GM06990 (cell line): ENCODE results near the gene ARHGAP24.
A peak's percentile ranks its signal among the peaks of the same experiment; 100 is the strongest.
"Not testable (repeated sequence)": the region's sequence is repeated elsewhere in the genome, so short reads cannot be mapped to it uniquely, and the experiment has no call there.

Experiments
- DNase-seq: peaks from one replicate; pipeline ENCODE4 v3.0.0-alpha.2; 2011; ENCODE audit not compliant: insufficient read length; ENCODE audit errors: extremely low read depth
- H3K27me3 ChIP-seq: replicated peaks from 2 replicates; pipeline ENCODE4 v1.6.0; 2011; ENCODE audit warnings: low read length; ENCODE audit not compliant: control insufficient read depth, insufficient read depth
- H3K36me3 ChIP-seq: 2 replicates; pipeline ENCODE4 v1.5.1; 2011; ENCODE audit warnings: low read length; ENCODE audit not compliant: control insufficient read depth, insufficient read depth
- H3K4me3 ChIP-seq: replicated peaks from 2 replicates; pipeline ENCODE4 v1.5.1; 2011; ENCODE audit warnings: low read depth, mild to moderate bottlenecking, control low read depth, low read length
- CTCF ChIP-seq: IDR thresholded peaks from 2 replicates; pipeline ENCODE4 v1.5.1; 2011; ENCODE audit warnings: low read length, control low read depth, mild to moderate bottlenecking, inconsistent platforms; ENCODE audit not compliant: insufficient read depth, poor library complexity, severe bottlenecking

ARHGAP24 gene

GRCh38 chr4:85650908-85651307, 176.0 kb downstream of the ARHGAP24 start:
- TF ChIP-seq CTCF = no peak
- no peak for DNase-seq
- no peaks in the 10 kb centered on the region for H3K36me3 ChIP-seq
- no peaks in the 10 kb centered on the region for H3K27me3 ChIP-seq
- no peak overlapping the region for H3K4me3 ChIP-seq

- no peak for DNase-seq
- Histone ChIP-seq H3K4me3 (no peak overlapping the region), H3K36me3 (no peaks in the 10 kb centered on the region), H3K27me3 (no peaks in the 10 kb centered on the region)
- no peak for TF ChIP-seq CTCF
Observed at GRCh38 chr4:85656759-85657505, 182.0 kb downstream of the ARHGAP24 start.

- H3K36me3 ChIP-seq = no peaks in the 10 kb centered on the region
- no peak for DNase-seq
- H3K4me3 ChIP-seq = no peak overlapping the region
- peak; percentile 30 for TF ChIP-seq CTCF
- no peaks in the 10 kb centered on the region for H3K27me3 ChIP-seq
Observed at GRCh38 chr4:85658766-85659439, 184.0 kb downstream of the ARHGAP24 start.

- Histone ChIP-seq H3K4me3 (no peak overlapping the region), H3K27me3 (no peaks in the 10 kb centered on the region), H3K36me3 (no peaks in the 10 kb centered on the region)
- no peak for DNase-seq
- TF ChIP-seq CTCF = no peak
Observed at GRCh38 chr4:85659610-85660218, 184.8 kb downstream of the ARHGAP24 start.

- not testable (repeated sequence) for H3K4me3 ChIP-seq, DNase-seq, H3K27me3 ChIP-seq
Observed at GRCh38 chr4:85666625-85667024, 191.7 kb downstream of the ARHGAP24 start.

GRCh38 chr4:85669204-85669603, 194.3 kb downstream of the ARHGAP24 start:
- no peak for TF ChIP-seq CTCF
- Histone ChIP-seq H3K36me3 (no peaks in the 10 kb centered on the region), H3K27me3 (no peaks in the 10 kb centered on the region), H3K4me3 (no peak overlapping the region)
- no peak for DNase-seq

More at GRCh38 chr4:85666625-85667024, 191.7 kb downstream of the ARHGAP24 start:
- not testable (repeated sequence) for H3K36me3 ChIP-seq
